K562 (cell line): ENCODE measurements around the gene TOX3.

Experiments
- CBX5 ChIP-seq: IDR thresholded peaks from 2 replicates; pipeline ENCODE4 v1.6.1; 2014; ENCODE audit warnings: low read depth, borderline replicate concordance
- E2F8 ChIP-seq: fragments of 450-650 bp; IDR thresholded peaks from 2 replicates; pipeline ENCODE4 v1.7.1; 2018; ENCODE audit warnings: mild to moderate bottlenecking, low read depth; ENCODE audit not compliant: partially characterized antibody
- EGR1 ChIP-seq: fragments of 450-650 bp; conservative IDR thresholded peaks from 2 replicates; pipeline ENCODE4 v1.6.1; 2017; ENCODE audit warnings: mild to moderate bottlenecking
- POLR2AphosphoS5 ChIP-seq: IDR thresholded peaks from 2 replicates; pipeline ENCODE4 v1.6.1; 2011; ENCODE audit warnings: mild to moderate bottlenecking, low read depth, low read length, moderate library complexity; ENCODE audit not compliant: control insufficient read depth, insufficient read depth
- RNF2 ChIP-seq: sonication (generic); IDR thresholded peaks from 2 replicates; pipeline ENCODE4 v1.6.1; 2016
- SMARCE1 ChIP-seq: fragments of 450-650 bp; IDR thresholded peaks from 2 replicates; pipeline ENCODE4 v1.7.1; 2016; ENCODE audit warnings: mild to moderate bottlenecking
- TF ChIP-seq, protein P1 (sequence below), 3 experiments: IDR thresholded peaks in 2 of 3; conservative IDR thresholded peaks in 1 of 3; 2 replicates each; pipeline ENCODE4 v1.5.1; 2011 to 2012; ENCODE audit warnings: low read length in 3 of 3, mild to moderate bottlenecking in 3 of 3, control low read depth in 2 of 3, improper control_type of control experiment in 1 of 3, inconsistent platforms in 1 of 3, low read depth in 1 of 3, mixed read lengths in 1 of 3, moderate library complexity in 1 of 3; ENCODE audit not compliant: insufficient read depth in 2 of 3

- TF ChIP-seq SMARCE1 (no peak), POLR2AphosphoS5 (no peak), CBX5 (no peak), EGR1 (no peak), RNF2 (no peak), E2F8 (no peak)
- TF ChIP-seq, protein P1, sequence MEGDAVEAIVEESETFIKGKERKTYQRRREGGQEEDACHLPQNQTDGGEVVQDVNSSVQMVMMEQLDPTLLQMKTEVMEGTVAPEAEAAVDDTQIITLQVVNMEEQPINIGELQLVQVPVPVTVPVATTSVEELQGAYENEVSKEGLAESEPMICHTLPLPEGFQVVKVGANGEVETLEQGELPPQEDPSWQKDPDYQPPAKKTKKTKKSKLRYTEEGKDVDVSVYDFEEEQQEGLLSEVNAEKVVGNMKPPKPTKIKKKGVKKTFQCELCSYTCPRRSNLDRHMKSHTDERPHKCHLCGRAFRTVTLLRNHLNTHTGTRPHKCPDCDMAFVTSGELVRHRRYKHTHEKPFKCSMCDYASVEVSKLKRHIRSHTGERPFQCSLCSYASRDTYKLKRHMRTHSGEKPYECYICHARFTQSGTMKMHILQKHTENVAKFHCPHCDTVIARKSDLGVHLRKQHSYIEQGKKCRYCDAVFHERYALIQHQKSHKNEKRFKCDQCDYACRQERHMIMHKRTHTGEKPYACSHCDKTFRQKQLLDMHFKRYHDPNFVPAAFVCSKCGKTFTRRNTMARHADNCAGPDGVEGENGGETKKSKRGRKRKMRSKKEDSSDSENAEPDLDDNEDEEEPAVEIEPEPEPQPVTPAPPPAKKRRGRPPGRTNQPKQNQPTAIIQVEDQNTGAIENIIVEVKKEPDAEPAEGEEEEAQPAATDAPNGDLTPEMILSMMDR (IDR thresholded peaks at IDR 0.05 in 2 of 3, conservative IDR thresholded peaks at IDR 0.05 in 1 of 3; ENCODE audit: insufficient read depth in 2 of 3, low read depth in 1 of 3, low read length in 3 of 3) = no peak
Measured at GRCh38 chr16:52558448-52558847, 11.5 kb upstream of the TOX3 start.
